Brain microvascular endothelial cell (primary cell): Measurements from ENCODE around the gene OR6C75.
"Not testable (repeated sequence)": the region's sequence is repeated elsewhere in the genome, so short reads cannot be mapped to it uniquely, and the experiment has no call there.

ENCODE experiments used
- DNase-seq: peaks from one replicate; pipeline ENCODE4 v3.0.0-alpha.2; 2020
- H3K27ac ChIP-seq: fragments of 250-450 bp; sonication (Bioruptor Pico); 2 replicates; pipeline ENCODE4 v1.5.1; 2020; ENCODE audit warnings: mild to moderate bottlenecking, moderate library complexity
- H3K27me3 ChIP-seq: fragments of 250-450 bp; sonication (Bioruptor Pico); replicated peaks from 2 replicates; pipeline ENCODE4 v1.5.1; 2020; ENCODE audit warnings: mild to moderate bottlenecking
- H3K36me3 ChIP-seq: fragments of 250-450 bp; sonication (Bioruptor Pico); replicated peaks from 2 replicates; pipeline ENCODE4 v1.5.1; 2020; ENCODE audit warnings: mild to moderate bottlenecking
- H3K4me3 ChIP-seq: 2 replicates; pipeline ENCODE4 v1.5.1; 2011; ENCODE audit warnings: low read depth, mild to moderate bottlenecking, control low read depth, low read length, moderate library complexity
- in situ Hi-C: cut with HindIII; loops from 2 replicates; pipeline ENCODE4 v1.10.0; 2017; ENCODE audit warnings: low sequenced_read_pairs, low pct_ligation_motif_present
- TF ChIP-seq, protein P1 (sequence below): IDR thresholded peaks from 2 replicates; pipeline ENCODE4 v1.5.1; 2011; ENCODE audit warnings: low read depth, mild to moderate bottlenecking, moderate library complexity, low read length, control low read depth, inconsistent platforms; ENCODE audit errors: missing control alignments

OR6C75 gene

DNA sequence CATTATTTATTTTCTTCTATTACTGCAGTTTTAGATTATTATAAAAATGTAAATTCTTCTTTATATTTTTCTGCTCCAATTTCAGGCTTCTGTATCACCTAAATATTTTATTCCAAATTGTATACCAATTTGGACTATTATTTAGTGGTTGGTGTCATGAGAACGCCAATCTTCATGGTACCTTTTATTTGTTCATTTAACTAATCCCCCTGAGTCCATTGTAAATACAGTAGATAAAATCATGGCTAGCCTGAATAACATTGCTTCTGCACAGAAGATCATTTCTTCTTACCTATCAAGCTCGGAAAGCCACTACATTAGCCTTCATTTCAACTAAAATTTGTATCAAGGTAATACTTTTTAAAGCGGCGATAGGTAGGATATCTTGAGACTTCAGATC lies at the start of gene OR6C75:
Gene OR6C75, plus strand, starts transcription at position 301 of the 400 bp plus-strand sequence. CDS start 2,136 bp downstream, outside the sequence.
- H3K36me3 ChIP-seq: no peaks in the 10 kb centered on the region
- in situ Hi-C loops: no loop called here
- DNase-seq: no peak
- TF ChIP-seq, protein P1, sequence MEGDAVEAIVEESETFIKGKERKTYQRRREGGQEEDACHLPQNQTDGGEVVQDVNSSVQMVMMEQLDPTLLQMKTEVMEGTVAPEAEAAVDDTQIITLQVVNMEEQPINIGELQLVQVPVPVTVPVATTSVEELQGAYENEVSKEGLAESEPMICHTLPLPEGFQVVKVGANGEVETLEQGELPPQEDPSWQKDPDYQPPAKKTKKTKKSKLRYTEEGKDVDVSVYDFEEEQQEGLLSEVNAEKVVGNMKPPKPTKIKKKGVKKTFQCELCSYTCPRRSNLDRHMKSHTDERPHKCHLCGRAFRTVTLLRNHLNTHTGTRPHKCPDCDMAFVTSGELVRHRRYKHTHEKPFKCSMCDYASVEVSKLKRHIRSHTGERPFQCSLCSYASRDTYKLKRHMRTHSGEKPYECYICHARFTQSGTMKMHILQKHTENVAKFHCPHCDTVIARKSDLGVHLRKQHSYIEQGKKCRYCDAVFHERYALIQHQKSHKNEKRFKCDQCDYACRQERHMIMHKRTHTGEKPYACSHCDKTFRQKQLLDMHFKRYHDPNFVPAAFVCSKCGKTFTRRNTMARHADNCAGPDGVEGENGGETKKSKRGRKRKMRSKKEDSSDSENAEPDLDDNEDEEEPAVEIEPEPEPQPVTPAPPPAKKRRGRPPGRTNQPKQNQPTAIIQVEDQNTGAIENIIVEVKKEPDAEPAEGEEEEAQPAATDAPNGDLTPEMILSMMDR: no peak
- no peak within 1 kb of the TSS for H3K4me3 ChIP-seq
- no peak within 1 kb of the TSS for H3K27ac ChIP-seq
- H3K27me3 ChIP-seq: no peaks in the 10 kb centered on the region

DNA sequence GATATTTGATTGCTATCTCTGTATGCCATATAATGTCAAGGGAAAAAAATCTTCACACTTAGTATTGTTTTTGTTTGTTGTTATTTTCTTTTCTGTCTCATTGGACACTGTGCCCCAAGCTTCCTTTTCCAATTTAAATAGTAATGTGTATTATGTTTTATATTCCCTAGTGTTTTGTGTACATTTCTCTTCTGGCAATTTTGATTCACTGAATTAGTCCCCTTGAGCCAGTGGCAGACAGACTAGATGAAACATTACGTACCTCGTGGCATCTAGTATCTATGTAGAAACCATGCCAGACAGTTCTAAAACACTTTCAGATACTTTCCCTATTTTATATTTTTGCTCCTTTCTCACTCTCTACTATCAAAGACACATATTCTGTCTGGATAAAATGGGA lies 48.7 kb upstream of the OR6C75 start, which contains the start of gene OR6C1:
Gene OR6C1, plus strand, starts transcription at position 301 of the 400 bp plus-strand sequence. CDS start 6,257 bp downstream, outside the sequence.
- Histone ChIP-seq H3K4me3 (no peak within 1 kb of the TSS), H3K27me3 (no peaks in the 10 kb centered on the region), H3K36me3 (no peaks in the 10 kb centered on the region), H3K27ac (no peak within 1 kb of the TSS)
- in situ Hi-C loops: no loop called here
- DNase-seq: no peak
- TF ChIP-seq, protein P1: no peak

DNA sequence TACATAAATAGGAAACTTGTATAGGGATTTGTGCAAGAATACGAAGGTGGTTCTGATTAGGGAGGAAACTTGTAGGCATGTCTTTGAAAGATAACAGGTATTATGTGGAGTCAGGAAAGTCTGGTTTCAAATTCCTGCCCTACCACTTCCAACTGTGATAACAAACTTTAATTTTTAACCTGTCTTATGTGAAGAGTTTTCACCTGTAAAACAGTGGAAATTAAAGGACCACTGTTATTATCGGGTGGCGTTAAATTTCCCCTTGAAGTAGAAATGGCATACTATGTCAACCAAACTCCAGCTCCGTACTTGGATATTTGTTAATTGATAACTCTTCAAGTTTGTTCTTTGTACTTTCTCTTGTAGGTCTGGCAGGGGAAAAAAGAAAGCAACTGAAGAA lies 42.6 kb upstream of the OR6C75 start:
- Histone ChIP-seq H3K27ac (no peak overlapping the region), H3K36me3 (no peaks in the 10 kb centered on the region), H3K27me3 (no peaks in the 10 kb centered on the region), H3K4me3 (no peak overlapping the region)
- in situ Hi-C loops: no loop called here
- DNase-seq: no peak
- TF ChIP-seq, protein P1: no peak

DNA sequence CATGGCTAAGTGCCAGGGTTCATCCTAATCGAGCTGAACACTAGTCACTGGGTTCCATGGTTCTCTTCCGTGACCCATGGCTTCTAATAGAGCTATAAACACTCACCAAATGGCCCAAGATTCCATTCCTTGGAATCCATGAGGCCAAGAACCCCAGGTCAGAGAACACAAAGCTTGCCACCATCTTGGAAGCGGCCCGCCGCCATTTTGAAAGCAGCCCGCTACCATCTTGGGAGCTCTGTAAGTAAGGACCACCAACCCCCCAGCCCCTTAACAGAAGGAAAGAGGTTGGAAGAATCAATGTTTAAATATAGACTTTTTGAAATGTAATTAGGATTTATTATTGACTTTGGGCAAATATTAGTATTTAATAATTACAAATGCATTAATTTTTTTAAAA lies 37.0 kb upstream of the OR6C75 start:
- H3K36me3 ChIP-seq, H3K4me3 ChIP-seq, H3K27ac ChIP-seq, DNase-seq, in situ Hi-C loops, H3K27me3 ChIP-seq: not testable (repeated sequence)

DNA sequence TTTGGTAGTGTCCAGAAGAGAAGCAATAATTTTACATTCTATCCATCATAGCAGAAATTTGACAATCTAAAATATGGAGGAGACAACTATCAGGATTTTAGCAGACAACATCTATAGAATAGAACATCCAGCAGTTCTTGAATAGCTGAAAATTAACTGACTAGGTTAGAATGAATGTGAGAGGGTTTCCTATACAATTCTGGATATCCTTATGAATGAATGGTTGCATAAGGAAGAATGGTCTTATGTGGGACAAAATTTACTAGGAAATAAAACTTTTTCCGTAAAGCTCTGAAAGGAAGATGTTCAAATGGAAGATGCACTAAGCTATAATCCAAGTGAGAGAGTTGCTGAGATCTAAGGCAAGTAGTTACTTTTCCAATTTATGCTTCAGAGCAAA lies 32.3 kb upstream of the OR6C75 start, which contains the start of gene OR6C3:
Gene OR6C3, plus strand, starts transcription at position 301 of the 400 bp plus-strand sequence. CDS start 955 bp downstream, outside the sequence.
- in situ Hi-C loops: no loop called here
- no peak within 1 kb of the TSS for H3K4me3 ChIP-seq
- TF ChIP-seq, protein P1: no peak
- no peak within 1 kb of the TSS for H3K27ac ChIP-seq
- no peaks in the 10 kb centered on the region for H3K27me3 ChIP-seq
- DNase-seq: no peak
- H3K36me3 ChIP-seq: no peaks in the 10 kb centered on the region

DNA sequence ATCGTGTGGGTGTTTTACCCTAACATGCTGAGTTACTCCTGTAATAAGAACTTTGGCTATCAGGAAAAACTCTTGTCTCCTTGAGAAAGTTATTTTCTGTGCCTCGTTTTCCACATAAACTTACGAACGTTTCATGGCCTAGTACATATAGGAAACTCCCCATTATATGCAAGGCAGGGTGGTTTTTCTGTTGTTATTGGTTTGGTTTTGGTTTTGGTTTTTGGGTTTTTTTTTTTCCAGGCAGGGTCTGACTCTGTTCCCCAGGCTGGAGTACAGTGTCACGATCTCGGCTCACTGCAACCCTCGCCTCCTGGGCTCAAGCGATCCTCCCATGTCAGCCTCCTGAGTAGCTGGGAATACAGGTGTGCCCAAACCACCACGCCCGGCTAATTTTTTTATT lies 26.8 kb upstream of the OR6C75 start:
- no peak for DNase-seq
- TF ChIP-seq, protein P1: no peak
- H3K27me3 ChIP-seq: no peaks in the 10 kb centered on the region
- no peaks in the 10 kb centered on the region for H3K36me3 ChIP-seq
- no peak overlapping the region for H3K4me3 ChIP-seq
- no peak overlapping the region for H3K27ac ChIP-seq
- in situ Hi-C loops: no loop called here

DNA sequence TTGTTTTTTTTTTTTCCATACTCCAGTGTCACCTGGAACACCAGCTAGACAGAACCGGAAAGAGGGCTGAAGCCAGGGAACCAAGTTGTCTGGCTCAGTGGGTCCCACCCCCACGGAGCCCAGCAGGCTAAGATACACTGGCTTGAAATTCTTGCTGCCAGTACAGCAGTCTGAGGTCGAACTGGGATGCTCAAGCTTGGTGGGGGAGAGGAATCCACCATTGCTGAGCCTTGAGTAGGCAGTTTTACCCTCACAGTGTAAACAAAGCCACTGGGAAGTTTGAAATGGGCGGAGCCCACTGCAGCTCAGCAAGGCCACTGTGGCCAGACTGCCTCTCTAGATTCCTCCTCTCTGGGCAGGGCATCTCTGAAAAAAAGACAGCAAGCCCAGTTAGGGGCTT lies 7.4 kb upstream of the OR6C75 start:
- in situ Hi-C loops, DNase-seq, H3K27ac ChIP-seq, H3K36me3 ChIP-seq, H3K4me3 ChIP-seq, H3K27me3 ChIP-seq: not testable (repeated sequence)
